OCI-LY3 (cell line): ENCODE data around the gene BRD1.

Source experiments
- CTCF ChIP-seq: fragments of 200-600, 300-600 bp; sonication (generic); IDR thresholded peaks from 2 replicates; pipeline ENCODE4 v1.5.1; 2014; ENCODE audit warnings: antibody characterized with exemption, low read length, low read depth
- EZH2phosphoT487 ChIP-seq: fragments of 200-600 bp; shearing (Covaris generic); IDR thresholded peaks from 2 replicates; pipeline ENCODE4 v1.6.1; 2018; ENCODE audit warnings: antibody characterized with exemption, mixed run types, low read depth

DNA sequence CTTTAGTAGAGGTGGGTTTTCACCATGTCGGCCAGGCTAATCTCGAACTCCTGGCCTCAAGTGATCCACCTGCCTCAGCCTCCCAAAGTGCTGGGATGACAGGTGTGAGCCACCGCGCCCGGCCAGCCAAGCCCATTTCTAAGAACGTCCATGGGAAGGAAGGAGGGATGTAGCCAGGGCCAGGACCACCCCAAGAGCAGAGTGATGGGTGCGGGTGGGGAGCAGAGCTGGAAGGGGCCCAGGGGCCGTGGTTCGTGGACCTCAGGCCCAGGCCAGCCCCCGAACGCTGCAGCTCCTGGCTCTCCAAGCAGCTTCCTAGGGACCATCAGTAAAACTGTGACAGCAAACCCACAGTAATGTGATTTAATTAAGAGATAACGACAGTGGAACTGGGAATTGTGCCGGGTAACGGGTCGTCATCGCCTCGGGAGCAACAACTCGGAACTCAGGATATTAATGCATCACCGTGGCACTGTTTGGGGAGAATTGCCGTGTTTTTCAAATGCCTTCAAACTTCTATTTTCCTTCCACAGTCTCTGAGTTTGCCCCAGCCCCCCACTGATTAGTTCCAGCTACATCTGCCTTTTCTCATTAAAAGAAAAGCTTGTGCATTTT, 74.3 kb downstream of the BRD1 start:
- TF ChIP-seq CTCF (no peak), EZH2phosphoT487 (no peak)
